Esophagus muscularis mucosa (tissue), 3 donors: ENCODE data around the gene ATF4.

Source experiments
- CTCF ChIP-seq, 3 experiments: fragments of 200-600 bp in 2 of 3; fragments of 450-650 bp in 1 of 3; sonication (generic) in 2 of 3; IDR thresholded peaks; one replicate each; pipeline ENCODE4 v1.5.1; 2017 to 2019; ENCODE audit warnings: antibody characterized with exemption in 3 of 3, mild to moderate bottlenecking in 2 of 3, moderate library complexity in 1 of 3
- POLR2A ChIP-seq: fragments of 450-650 bp; IDR thresholded peaks from one replicate; pipeline ENCODE4 v1.6.1; 2017; ENCODE audit warnings: antibody characterized with exemption, moderate library complexity, mild to moderate bottlenecking, low read depth

- TF ChIP-seq CTCF (IDR thresholded peaks at IDR 0.05): no peak
- no peak for TF ChIP-seq POLR2A
These were observed 45.1 kb downstream of the ATF4 start for GRCh38 chr22:39565414-39565944.
